ENCODE measurements around the gene AGRN.

AGRN gene

GRCh38 chr1:1040004-1040991 lies 20.4 kb downstream of the AGRN start:
- TF ChIP-seq CTCF (IDR thresholded peaks at IDR 0.05; ENCODE audit: insufficient read depth, low read length, missing control alignments): peak; percentile 48
- POLR2A ChIA-PET: no interaction called here
- CTCF ChIA-PET: interaction anchor here (0.7 to 3.0 kb wide), 16 partner anchors 8 to 82 kb away, joined by 3 to 16 read pairs (median 4); partner anchors contain the start of gene ISG15
- peak overlapping the region; percentile 44 for H3K4me3 ChIP-seq (ENCODE audit: low read depth, low read length)
- DNase-seq (ENCODE audit: low read depth, low spot score): no peak

- DNase-seq (ENCODE audit: low read depth, low spot score): no peak
- TF ChIP-seq CTCF (IDR thresholded peaks at IDR 0.05; ENCODE audit: insufficient read depth, low read length, missing control alignments): no peak
- POLR2A ChIA-PET: no interaction called here
- CTCF ChIA-PET: interaction anchor here (1.1 to 3.0 kb wide), 9 partner anchors 9 to 57 kb away, joined by 3 to 16 read pairs (median 4); partner anchors contain the start of gene ISG15
- H3K4me3 ChIP-seq (ENCODE audit: low read depth, low read length): no peak overlapping the region; the same call in 1 of the 2 replicates
Observed at GRCh38 chr1:1041092-1041523, 21.2 kb downstream of the AGRN start.

- CTCF ChIA-PET: interaction anchor here (1.2 to 3.0 kb wide), 2 partner anchors 10 to 22 kb away, joined by 5 to 12 read pairs; no protein-coding TSS in a partner anchor
- no peak for TF ChIP-seq CTCF (IDR thresholded peaks at IDR 0.05; ENCODE audit: insufficient read depth, low read length, missing control alignments)
- DNase-seq (ENCODE audit: low read depth, low spot score): no peak
- H3K4me3 ChIP-seq (ENCODE audit: low read depth, low read length): no peak overlapping the region
- POLR2A ChIA-PET: no interaction called here
Observed at GRCh38 chr1:1041873-1042272, 22.0 kb downstream of the AGRN start.

- no peak for DNase-seq (ENCODE audit: low read depth, low spot score)
- POLR2A ChIA-PET: no interaction called here
- CTCF ChIA-PET: no interaction called here
- no peak for TF ChIP-seq CTCF (IDR thresholded peaks at IDR 0.05; ENCODE audit: insufficient read depth, low read length, missing control alignments)
- no peak overlapping the region for H3K4me3 ChIP-seq (ENCODE audit: low read depth, low read length)
Observed at GRCh38 chr1:1042835-1043234, 22.9 kb downstream of the AGRN start.

- DNase-seq (ENCODE audit: low read depth, low spot score): no peak
- CTCF ChIA-PET: no interaction called here
- no peak for TF ChIP-seq CTCF (IDR thresholded peaks at IDR 0.05; ENCODE audit: insufficient read depth, low read length, missing control alignments)
- no peak overlapping the region for H3K4me3 ChIP-seq (ENCODE audit: low read depth, low read length)
- POLR2A ChIA-PET: no interaction called here
Observed at GRCh38 chr1:1043411-1043810, 23.5 kb downstream of the AGRN start.

- POLR2A ChIA-PET: no interaction called here
- CTCF ChIA-PET: no interaction called here
- no peak for DNase-seq (ENCODE audit: low read depth, low spot score)
- TF ChIP-seq CTCF (IDR thresholded peaks at IDR 0.05; ENCODE audit: insufficient read depth, low read length, missing control alignments): no peak
- no peak overlapping the region for H3K4me3 ChIP-seq (ENCODE audit: low read depth, low read length)
Observed at GRCh38 chr1:1043921-1044320, 24.0 kb downstream of the AGRN start.
